GOT3 (cell line): ENCODE results near the gene CCNYL1.

Experiments
- DNase-seq: peaks from one replicate; lab custom pipeline; 2025; ENCODE audit warnings: mixed read lengths; lab: John Stamatoyannopoulos, UW

Gene CCNYL1

GRCh38 chr2:207791579-207792243 is 80.3 kb downstream of the CCNYL1 start:
- DNase-seq = no peak

- DNase-seq = no peak
Observed at GRCh38 chr2:207792244-207792785, 80.9 kb downstream of the CCNYL1 start.

- DNase-seq = no peak
Observed at GRCh38 chr2:207796585-207797350, 85.3 kb downstream of the CCNYL1 start.

- DNase-seq = no peak
Observed at GRCh38 chr2:207801259-207801658, 89.8 kb downstream of the CCNYL1 start.

- no peak for DNase-seq
Observed at GRCh38 chr2:207802650-207803049, 91.2 kb downstream of the CCNYL1 start.
